ENCODE data around the gene HACD3. TPM values are rescaled to one million over a fixed set of nuclear protein-coding genes. Genes with fewer than 3 reads are reported as not detected.

Gene HACD3
- total and polyA plus RNA-seq, 9 of the 15 experiments (the other 6 are each of a cell fraction or from before 2014, with no cell fraction given): 48.1 to 117 (median 72.8) TPM

- TF ChIP-seq ATF6 (CRISPR knock-in tag; IDR thresholded peaks at IDR 0.05) (no peak; the same call in 1 of the 2 replicates), SETDB1 (IDR thresholded peaks at IDR 0.05; ENCODE audit: low read length) (no peak), UBTF (IDR thresholded peaks at IDR 0.05; ENCODE audit: borderline replicate concordance in 1 of 2, low read depth in 2 of 2, low read length in 2 of 2) (peak; percentile 74 to 97; a peak in 3 of 4 replicates), RBM22 (IDR thresholded peaks at IDR 0.05; ENCODE audit: low read depth, low read length, poor library complexity, severe bottlenecking) (peak; percentile 88), E2F1 (CRISPR knock-in tag; IDR thresholded peaks at IDR 0.05) (peak; percentile 88), TEAD4 (IDR thresholded peaks at IDR 0.05; ENCODE audit: low read length) (peak; percentile 52), TEAD4 (CRISPR knock-in tag; IDR thresholded peaks at IDR 0.05; ENCODE audit: borderline replicate concordance) (0 out of 2 replicates have a peak, but pooled peaks have one; percentile 30), RBBP5 (IDR thresholded peaks at IDR 0.05; ENCODE audit: borderline replicate concordance, insufficient read depth, low read length, poor library complexity, severe bottlenecking) (peak; percentile 98), THRB (CRISPR knock-in tag; conservative IDR thresholded peaks at IDR 0.05) (no peak; the same call in 1 of the 2 replicates), NR2C1 (IDR thresholded peaks at IDR 0.05) (peak; percentile 84), NR2C1 (tag; IDR thresholded peaks at IDR 0.05) (peak; percentile 92), SMARCA5 (IDR thresholded peaks at IDR 0.05) (peak; percentile 60), ZBED1 (IDR thresholded peaks at IDR 0.05) (no peak), ZNF431 (CRISPR knock-in tag; IDR thresholded peaks at IDR 0.05) (no peak), SOX6 (IDR thresholded peaks at IDR 0.05) (peak; percentile 86), HNRNPUL1 (IDR thresholded peaks at IDR 0.05; ENCODE audit: low read length) (no peak), ZNF347 (CRISPR knock-in tag; IDR thresholded peaks at IDR 0.05; ENCODE audit: low read depth) (no peak)
- TF ChIP-seq, protein P1, sequence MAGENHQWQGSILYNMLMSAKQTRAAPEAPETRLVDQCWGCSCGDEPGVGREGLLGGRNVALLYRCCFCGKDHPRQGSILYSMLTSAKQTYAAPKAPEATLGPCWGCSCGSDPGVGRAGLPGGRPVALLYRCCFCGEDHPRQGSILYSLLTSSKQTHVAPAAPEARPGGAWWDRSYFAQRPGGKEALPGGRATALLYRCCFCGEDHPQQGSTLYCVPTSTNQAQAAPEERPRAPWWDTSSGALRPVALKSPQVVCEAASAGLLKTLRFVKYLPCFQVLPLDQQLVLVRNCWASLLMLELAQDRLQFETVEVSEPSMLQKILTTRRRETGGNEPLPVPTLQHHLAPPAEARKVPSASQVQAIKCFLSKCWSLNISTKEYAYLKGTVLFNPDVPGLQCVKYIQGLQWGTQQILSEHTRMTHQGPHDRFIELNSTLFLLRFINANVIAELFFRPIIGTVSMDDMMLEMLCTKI (IDR thresholded peaks at IDR 0.05; ENCODE audit: partially characterized antibody): no peak
These were observed 80.8 kb downstream of the HACD3 start, which contains the start of gene INTS14 (continued) for GRCh38 chr15:65610871-65611718.

Measured in K562 (cell line).